Lower lobe of right lung (tissue), 2 donors: ENCODE results near the gene PNPLA1. TPM values are rescaled to one million over a fixed set of nuclear protein-coding genes. Genes with fewer than 3 reads are reported as not detected.

Source experiments
- ATAC-seq, 2 donors: fragments of 200-7000 bp; cut with Tn5 transposase; one replicate each; pipeline ENCODE4 v1.9.1; 2020 to 2022; ENCODE audit warnings: mild to moderate bottlenecking in 2 of 2, moderate library complexity in 2 of 2
- DNase-seq: peaks from one replicate; pipeline ENCODE4 v3.0.0-alpha.2; 2020
- H3K27ac ChIP-seq: fragments of 200-600 bp; one replicate; pipeline ENCODE4 v1.8.0; 2022
- H3K27me3 ChIP-seq: fragments of 200-600 bp; one replicate; pipeline ENCODE4 v1.8.0; 2022; ENCODE audit warnings: low read depth
- H3K36me3 ChIP-seq: fragments of 200-600 bp; one replicate; pipeline ENCODE4 v1.8.0; 2022; ENCODE audit warnings: mild to moderate bottlenecking
- H3K4me1 ChIP-seq: fragments of 200-600 bp; one replicate; pipeline ENCODE4 v1.8.0; 2022
- H3K4me3 ChIP-seq: fragments of 200-600 bp; one replicate; pipeline ENCODE4 v1.8.0; 2022; ENCODE audit warnings: mild to moderate bottlenecking
- H3K9me3 ChIP-seq: fragments of 200-600 bp; one replicate; pipeline ENCODE4 v1.8.0; 2022
- intact Hi-C: fragments of 100-400 bp; cut with DNase I; formaldehyde crosslinking; loops from one replicate; pipeline ENCODE4 v1.11.0; 2022
- total RNA-seq: library from RNA; stranded (reverse); fragmentation: NEBNext Ultra II Directional; extraction: Animal tissue kit (Norgen Biotek cat#: 25700); gene quantifications from one replicate; pipeline ENCODE4 v1.2.1, GENCODE V29; 2021
- TF ChIP-seq, protein P1 (sequence below): fragments of 200-600 bp; IDR thresholded peaks from one replicate; pipeline ENCODE4 v1.8.0; 2022; ENCODE audit warnings: antibody characterized with exemption, mild to moderate bottlenecking
- donor health status: DM: no; HTN: yes; CAD: no; lungs with severe emphysema.

Gene PNPLA1
- total RNA-seq, 1 donor from 2014 or later, result 0.27 TPM

DNA sequence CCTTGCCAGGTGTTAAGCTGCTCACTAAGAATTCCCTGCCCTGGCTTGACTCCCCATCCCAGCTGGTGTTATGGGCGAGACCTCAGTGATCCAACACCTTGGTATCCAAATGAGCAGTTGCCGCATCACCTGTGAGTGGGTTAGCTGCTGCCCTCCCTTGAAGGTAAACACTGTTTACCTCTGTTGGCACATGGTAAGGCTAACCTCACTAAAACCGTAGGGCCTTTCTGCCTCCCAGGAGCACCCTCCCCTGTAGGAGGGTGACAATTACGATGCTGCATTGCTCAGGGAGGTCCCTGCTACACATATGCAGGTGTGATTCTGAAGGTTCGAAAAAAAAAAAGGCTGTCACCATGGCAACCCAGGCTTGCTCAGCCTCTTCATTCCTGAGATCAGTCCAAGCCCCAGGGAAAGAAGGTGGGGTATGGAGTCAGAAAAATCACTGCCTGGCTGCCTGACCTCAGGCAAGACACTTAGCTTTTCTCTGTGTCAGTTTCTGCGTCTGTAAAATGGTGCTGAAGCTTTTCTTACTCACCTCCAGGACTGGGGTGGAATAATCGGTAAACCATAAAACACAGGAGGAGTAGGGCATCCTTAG lies 19.5 kb downstream of the PNPLA1 start:
- Histone ChIP-seq H3K27me3 (peaks cover 16% of the 10 kb centered on the region), H3K4me3 (no peak overlapping the region), H3K9me3 (no peaks in the 10 kb centered on the region), H3K36me3 (no peaks in the 10 kb centered on the region), H3K4me1 (peaks cover 11% of the 10 kb centered on the region), H3K27ac (no peak overlapping the region)
- ATAC-seq, result no peak
- intact Hi-C loops, result no loop called here
- no peak for DNase-seq
- TF ChIP-seq, protein P1, sequence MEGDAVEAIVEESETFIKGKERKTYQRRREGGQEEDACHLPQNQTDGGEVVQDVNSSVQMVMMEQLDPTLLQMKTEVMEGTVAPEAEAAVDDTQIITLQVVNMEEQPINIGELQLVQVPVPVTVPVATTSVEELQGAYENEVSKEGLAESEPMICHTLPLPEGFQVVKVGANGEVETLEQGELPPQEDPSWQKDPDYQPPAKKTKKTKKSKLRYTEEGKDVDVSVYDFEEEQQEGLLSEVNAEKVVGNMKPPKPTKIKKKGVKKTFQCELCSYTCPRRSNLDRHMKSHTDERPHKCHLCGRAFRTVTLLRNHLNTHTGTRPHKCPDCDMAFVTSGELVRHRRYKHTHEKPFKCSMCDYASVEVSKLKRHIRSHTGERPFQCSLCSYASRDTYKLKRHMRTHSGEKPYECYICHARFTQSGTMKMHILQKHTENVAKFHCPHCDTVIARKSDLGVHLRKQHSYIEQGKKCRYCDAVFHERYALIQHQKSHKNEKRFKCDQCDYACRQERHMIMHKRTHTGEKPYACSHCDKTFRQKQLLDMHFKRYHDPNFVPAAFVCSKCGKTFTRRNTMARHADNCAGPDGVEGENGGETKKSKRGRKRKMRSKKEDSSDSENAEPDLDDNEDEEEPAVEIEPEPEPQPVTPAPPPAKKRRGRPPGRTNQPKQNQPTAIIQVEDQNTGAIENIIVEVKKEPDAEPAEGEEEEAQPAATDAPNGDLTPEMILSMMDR, result no peak

DNA sequence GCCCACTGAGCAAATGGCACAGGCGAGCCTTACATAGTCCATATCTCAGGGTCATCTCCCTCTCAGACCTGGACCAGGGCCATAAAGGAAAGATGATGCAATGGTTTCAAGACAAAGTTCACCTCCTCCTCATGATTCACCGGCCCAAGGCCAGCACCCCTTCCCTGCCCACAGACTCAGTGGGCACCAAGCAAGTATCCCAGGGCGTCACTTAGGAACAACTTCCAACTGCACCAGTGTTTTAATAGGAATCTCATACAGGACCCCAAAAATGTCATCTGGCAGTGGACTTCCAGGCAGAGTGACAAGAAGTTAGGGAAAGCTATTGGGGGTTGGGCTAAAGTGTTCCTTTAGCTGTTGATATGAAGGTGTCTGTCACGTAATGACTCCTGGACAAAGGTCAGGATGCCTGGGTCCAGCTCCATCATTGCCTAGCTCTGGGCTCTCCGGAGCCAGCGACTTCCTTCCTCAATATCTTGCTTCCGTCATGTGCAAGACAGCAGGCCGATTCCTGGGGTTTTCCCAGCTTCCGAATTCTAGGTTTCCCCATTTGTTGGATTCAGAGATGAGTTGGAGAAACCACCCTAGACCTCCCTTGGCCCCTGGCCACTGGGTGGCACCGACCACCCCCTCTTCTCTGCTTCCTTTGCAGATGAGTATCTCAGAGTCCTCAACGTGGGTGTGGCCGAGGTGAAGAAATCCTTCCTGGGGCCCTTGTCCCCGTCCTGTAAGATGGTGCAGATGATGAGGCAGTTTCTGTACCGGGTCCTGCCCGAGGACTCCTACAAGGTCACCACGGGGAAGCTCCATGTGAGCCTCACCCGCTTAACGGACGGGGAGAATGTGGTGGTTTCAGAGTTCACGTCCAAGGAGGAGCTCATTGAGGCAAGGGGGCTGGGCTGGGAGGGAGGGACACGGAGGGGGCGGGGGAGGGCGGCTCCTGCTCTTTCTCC lies 21.1 kb downstream of the PNPLA1 start:
- H3K27ac ChIP-seq, result no peak overlapping the region
- H3K36me3 ChIP-seq, result no peaks in the 10 kb centered on the region
- peaks cover 5% of the 10 kb centered on the region for H3K27me3 ChIP-seq
- peaks cover 11% of the 10 kb centered on the region for H3K4me1 ChIP-seq
- TF ChIP-seq, protein P1, result no peak
- no peak overlapping the region for H3K4me3 ChIP-seq
- DNase-seq (peak; percentile 59), ATAC-seq (peak; percentile 55 to 59)
- intact Hi-C loops, result no loop called here
- H3K9me3 ChIP-seq, result no peaks in the 10 kb centered on the region

DNA sequence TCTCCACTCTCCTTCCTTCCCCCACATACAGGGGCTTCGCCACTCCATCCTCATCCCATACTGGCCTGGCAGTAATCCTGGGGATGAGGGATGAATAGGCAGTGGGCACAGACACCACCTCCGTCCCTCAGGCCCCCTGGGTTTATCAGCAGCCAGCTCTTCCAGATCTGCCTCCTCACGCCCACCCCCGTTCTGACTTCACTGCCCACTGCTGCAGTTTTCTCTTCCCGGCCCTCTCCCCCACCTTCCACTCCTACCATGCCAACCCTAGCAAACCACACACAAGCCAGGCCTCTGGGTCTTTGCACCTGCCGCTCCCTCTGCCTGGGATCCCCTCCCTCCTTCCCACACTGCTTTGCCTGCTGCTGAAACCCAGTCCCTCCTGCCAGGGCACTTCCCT lies 22.3 kb downstream of the PNPLA1 start:
- ATAC-seq (no peak), DNase-seq (no peak)
- Histone ChIP-seq H3K9me3 (no peaks in the 10 kb centered on the region), H3K4me1 (peaks cover 11% of the 10 kb centered on the region), H3K4me3 (no peak overlapping the region), H3K36me3 (no peaks in the 10 kb centered on the region), H3K27me3 (no peaks in the 10 kb centered on the region), H3K27ac (no peak overlapping the region)
- intact Hi-C loops, result no loop called here
- TF ChIP-seq, protein P1, result no peak

DNA sequence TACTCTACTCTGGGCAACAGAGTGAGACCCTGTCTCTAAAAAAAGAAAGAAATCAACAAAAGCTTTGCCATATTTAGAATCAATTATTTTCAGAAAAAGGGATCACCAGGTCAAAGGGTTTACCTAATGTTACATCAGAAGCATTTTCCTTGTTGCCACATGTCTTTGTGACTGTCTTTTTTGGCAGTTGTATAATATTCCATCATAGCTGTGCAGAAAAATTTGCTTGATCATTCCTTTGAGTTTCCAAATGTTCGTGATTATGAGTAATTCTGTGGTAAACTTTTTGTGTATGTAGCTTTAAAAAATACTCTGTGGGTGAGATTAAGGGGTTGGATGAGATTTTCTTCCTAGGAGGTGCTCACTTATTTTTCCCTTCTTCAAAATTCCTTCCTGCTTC lies 26.4 kb downstream of the PNPLA1 start:
- Histone ChIP-seq H3K4me3 (no peak overlapping the region), H3K27me3 (no peaks in the 10 kb centered on the region), H3K4me1 (peaks cover 10% of the 10 kb centered on the region), H3K36me3 (no peaks in the 10 kb centered on the region), H3K9me3 (no peaks in the 10 kb centered on the region), H3K27ac (no peak overlapping the region)
- intact Hi-C loops, result no loop called here
- DNase-seq (no peak), ATAC-seq (no peak)
- TF ChIP-seq, protein P1, result no peak

DNA sequence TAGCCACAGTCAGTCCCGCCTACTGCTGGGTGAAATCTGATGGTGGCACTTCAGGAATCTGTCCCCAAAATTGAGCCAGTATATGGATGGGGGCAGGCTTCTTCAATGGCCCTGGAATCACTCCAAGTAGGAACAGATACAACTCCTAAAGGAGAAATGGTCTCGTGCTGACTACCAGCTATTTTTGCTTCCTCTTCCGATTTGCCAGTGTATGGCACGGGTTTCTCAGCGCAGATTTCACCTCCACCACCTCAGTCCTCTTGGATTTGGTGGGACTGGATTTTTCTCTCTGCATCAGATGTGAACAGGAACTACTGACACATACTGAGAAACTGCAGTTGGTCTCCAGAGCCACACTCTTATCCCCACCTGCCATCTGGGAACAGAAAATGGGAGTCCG lies 27.2 kb downstream of the PNPLA1 start:
- intact Hi-C loops, result no loop called here
- H3K4me1 ChIP-seq, result peaks cover 10% of the 10 kb centered on the region
- H3K36me3 ChIP-seq, result no peaks in the 10 kb centered on the region
- no peak overlapping the region for H3K4me3 ChIP-seq
- DNase-seq, result no peak
- H3K27me3 ChIP-seq, result no peaks in the 10 kb centered on the region
- no peak for ATAC-seq
- TF ChIP-seq, protein P1, result no peak
- H3K9me3 ChIP-seq, result no peaks in the 10 kb centered on the region
- H3K27ac ChIP-seq, result no peak overlapping the region
